Mononuclear cell (primary cell): ENCODE data around the gene C1orf94. TPM values are rescaled to one million over a fixed set of nuclear protein-coding genes. Genes with fewer than 3 reads are reported as not detected.

ENCODE experiments used
- H3K27me3 ChIP-seq: 2 replicates; pipeline ENCODE4 v1.6.0; 2011; ENCODE audit warnings: low read length, control low read depth; ENCODE audit not compliant: insufficient read depth
- H3K4me1 ChIP-seq: 2 replicates; pipeline ENCODE4 v1.5.1; 2011; ENCODE audit warnings: mild to moderate bottlenecking, low read length, control low read depth; ENCODE audit not compliant: insufficient read depth
- H3K4me3 ChIP-seq: 2 replicates; pipeline ENCODE4 v1.5.1; 2011; ENCODE audit warnings: mild to moderate bottlenecking, low read length, moderate library complexity
- H3K9me3 ChIP-seq: 2 replicates; pipeline ENCODE4 v1.5.1; 2011; ENCODE audit warnings: low read depth, mild to moderate bottlenecking, control low read depth, low read length
- total RNA-seq: library from RNA; depleted of rRNA; stranded (reverse); fragments of >200 nt; gene quantifications from one replicate; pipeline ENCODE4 v1.2.3, GENCODE V29; 2012

Gene C1orf94
- total RNA-seq, 1 donor = not detected

DNA sequence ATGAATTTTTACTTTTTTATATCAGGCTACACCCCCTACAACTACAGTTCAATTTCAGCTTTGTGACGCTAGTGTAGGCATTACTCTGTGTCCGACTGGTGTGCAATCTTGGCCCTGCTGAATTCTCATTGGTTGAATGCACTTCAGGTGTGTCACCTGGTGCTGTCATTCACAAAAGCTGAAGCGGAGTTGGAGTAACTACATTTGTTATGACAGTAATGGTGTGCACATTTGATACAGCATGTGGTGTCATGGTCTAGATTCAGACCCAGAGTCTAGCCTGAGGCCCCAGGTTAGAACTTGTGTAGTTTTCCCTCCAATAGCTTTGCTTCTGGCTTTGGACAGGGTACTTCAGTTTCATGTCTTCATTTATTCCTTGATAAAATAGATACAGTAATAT is 88.7 kb downstream of the C1orf94 start:
- Histone ChIP-seq H3K27me3 (no peaks in the 10 kb centered on the region), H3K4me3 (no peak overlapping the region), H3K9me3 (no peaks in the 10 kb centered on the region), H3K4me1 (no peaks in the 10 kb centered on the region)

DNA sequence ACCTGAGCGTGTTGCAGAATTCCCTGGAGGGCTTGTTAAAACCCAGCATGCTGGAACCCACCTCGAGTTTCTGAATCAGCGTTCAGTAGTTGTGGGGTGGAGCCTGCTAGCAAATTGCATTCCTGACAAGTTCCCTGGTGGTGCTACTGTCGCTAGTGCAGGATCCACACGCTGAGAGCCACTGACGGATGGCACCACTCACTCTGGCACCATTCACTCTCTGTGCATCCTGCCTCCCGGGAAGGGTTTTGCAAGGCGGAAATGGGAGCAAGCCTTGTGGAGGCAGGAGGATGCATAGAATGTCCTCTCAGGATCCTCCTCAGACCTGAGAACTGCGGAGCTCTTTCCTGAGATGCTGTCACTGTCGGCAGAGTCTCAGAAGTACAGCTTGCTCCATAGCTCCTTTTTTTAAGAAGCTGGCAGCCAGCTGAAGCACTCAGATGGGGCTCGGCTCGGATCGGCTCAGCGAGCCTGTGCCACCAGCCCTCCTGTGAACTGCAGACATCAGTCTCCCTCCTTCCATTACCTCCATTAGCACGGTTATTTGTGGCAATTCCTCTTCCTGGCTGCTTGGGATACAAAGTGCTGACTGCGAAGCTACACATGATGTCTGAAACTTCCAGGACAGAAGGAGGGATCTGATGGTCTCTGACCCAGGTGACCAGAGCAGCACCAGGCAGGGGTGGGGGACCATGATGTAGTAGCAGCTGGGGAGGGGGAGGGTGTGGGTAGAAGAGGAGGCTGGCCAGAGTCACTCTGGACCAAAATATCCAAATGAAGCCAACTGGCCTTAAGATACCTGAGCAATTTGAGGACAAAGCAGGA is 89.6 kb downstream of the C1orf94 start:
- Histone ChIP-seq H3K27me3 (no peaks in the 10 kb centered on the region), H3K4me3 (no peak overlapping the region), H3K4me1 (no peaks in the 10 kb centered on the region), H3K9me3 (no peaks in the 10 kb centered on the region)

DNA sequence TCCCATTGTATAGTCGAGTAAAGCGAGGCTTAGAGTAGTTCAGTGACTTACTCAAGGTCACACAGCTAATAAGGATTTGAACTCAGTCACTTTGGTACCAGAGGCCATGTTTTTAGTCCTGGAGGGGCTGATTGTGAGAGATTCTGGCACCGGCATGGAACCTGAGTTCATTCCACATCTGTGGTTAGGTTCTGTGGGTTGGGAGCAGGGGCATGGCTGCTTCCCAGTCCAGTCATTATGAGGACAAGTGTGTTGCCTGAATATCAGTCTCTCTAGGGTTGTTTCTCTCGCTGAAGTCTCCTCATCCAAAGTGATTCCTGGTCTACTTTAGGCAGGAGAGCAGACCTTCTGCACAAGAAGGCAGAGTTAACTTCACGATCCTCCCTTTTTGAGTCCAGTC is 90.6 kb downstream of the C1orf94 start:
- Histone ChIP-seq H3K4me3 (no peak overlapping the region), H3K27me3 (no peaks in the 10 kb centered on the region), H3K4me1 (no peaks in the 10 kb centered on the region), H3K9me3 (no peaks in the 10 kb centered on the region)

DNA sequence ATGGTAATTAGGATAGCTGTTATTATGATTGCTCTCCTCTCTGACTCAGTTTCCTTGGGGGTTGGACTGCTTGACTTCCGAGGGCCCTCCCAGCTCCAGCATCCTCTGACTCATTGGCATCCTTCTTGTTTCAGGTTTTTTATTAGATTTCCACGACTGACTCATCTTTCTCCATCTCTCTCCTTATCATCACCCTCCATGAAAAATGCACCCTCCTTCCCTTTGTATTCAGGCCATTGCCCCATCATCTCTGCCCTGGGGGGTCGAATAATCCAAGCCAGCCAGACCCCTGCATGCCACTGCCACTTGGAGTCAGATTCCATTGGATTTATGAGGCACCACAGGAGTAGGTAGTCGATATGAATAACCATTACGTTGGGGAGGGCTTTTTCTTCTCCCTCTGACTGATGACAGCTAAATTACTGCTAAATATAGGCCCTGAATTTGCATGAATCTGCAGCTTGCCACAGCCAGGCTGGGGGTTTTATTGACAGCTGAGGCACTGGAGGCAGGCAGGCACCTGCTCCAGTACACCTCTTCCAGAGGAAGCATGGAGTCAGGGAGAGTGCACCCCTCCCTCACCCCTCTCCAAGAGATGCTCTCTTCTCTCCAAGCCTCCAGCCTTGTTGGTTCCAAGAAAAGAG is 91.7 kb downstream of the C1orf94 start:
- Histone ChIP-seq H3K27me3 (no peaks in the 10 kb centered on the region), H3K9me3 (no peaks in the 10 kb centered on the region), H3K4me3 (no peak overlapping the region), H3K4me1 (no peaks in the 10 kb centered on the region)

Other genes with a start within 250 kb of the C1orf94 start
- not detected for gene CSMD2, start 11.7 kb upstream of the C1orf94 start, total RNA-seq